Activated CD4-positive, alpha-beta T cell treated with anti-CD3 and anti-CD28 coated beads, Interleukin-10, Interleukin-2, amounts not matched to agents 100 ng/mL and 50 ng/mL, durations not matched to agents 16 hours and 8 hours (primary cell): ENCODE results near the gene HNRNPA2B1.
"Not testable (repeated sequence)": the region's sequence is repeated elsewhere in the genome, so short reads cannot be mapped to it uniquely, and the experiment has no call there.

ENCODE experiments used
- DNase-seq: peaks from one replicate; pipeline ENCODE4 v3.0.0-alpha.2; 2020

The HNRNPA2B1 gene

DNA sequence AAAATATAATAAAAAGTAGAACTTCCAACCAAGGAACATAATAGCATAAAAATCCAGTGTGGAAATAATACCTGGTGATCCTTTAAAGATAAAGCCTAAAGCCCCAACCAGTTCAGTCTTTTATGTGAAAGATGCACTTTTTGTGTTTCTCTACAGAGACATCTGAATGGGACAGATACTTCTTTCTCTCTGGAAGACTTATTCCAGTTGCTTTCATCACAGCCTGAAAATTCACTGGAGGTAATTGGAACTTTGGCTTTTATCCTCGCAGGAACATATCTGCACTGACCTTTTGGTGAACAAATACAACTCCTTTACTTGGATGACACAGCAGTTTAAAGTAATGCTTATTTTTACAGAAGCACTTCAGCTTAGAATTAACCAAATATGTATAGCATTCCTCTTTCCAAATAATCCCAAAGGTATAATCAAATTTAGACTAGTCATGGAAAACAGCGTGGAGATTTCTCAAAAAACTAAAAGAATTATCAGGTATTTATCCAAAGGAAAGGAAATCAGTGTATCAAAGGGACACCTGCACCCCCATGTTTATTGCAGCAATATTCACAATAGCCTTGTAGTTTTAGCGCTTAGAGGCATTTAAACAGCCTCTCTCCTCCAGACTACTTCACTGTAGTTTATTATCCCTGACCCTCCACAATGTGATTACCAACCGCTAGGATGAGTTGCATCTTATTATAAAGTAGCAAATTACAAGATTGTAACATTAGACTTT, 16.8 kb downstream of the HNRNPA2B1 start:
- DNase-seq: no peak

DNA sequence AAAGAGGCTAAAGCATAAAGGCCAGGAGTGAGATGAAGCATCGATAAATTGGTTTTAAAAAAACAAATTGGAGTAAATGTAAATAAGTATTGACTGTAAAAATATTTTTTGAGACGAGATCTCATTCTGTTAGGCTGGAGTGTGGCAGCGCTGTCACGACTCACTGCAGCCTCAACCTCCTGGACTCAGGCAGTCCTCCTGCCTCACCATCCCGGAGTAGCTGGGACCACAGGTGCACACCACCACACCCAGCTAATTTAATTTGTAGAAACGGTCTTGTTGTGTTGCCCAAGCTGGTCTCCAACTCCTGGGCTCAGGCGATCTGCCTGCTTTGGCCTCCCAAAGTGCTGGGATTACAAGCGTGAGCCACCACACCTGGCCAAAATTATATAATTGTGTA, 17.8 kb downstream of the HNRNPA2B1 start:
- DNase-seq: no peak

DNA sequence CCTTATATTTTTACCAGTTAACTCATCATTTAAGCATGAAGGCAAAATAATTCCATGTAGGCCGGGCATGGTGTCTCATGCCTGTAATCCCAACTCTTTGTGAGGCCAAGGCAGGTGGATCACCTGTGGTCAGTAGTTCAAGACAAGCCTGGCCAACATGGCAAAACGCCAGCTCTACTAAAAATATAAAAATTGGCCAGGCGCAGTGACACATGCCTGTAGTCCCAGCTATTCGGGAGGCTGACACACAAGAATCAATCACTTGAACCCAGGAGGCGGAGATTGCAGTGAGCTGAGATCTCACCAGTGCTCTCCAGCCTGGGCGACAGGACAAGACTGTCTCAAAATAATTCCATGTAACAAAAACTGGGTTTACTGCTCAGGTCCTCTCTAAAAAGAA, 18.3 kb downstream of the HNRNPA2B1 start:
- DNase-seq: no peak

DNA sequence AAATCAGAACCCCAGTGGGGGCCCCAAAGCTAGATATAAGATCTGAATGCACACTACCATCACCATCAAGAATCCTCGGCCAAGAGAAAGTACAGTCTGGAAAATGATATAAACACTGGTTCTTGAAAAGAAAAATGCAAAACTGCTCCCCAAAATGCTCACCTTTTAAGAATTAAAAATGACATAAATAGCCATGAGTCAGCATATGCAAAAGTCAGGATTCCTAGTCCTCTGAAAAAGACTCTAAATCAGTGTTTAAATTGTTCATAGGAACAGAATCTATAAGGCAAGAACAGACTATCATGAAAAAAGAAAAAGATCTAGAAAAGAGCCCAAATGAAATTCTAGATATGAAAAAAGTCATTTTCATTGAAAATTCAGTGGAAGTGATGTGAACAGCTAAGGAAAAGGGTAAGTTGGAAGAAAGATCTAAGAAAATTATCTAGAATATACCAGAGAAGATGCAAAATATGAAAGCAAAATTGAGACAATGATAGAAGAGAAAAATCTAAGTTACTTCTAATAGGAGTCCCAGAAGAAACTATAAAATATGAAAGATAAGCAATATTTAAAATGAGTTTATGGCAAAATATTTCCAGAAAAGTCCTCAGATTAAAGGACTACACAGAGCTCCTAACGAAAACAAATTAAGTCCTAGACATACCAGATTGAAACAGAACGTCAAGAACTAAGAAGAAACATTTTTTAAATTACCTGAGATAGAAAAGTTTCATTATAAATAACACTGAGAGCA, 18.9 kb downstream of the HNRNPA2B1 start:
- DNase-seq: no peak

DNA sequence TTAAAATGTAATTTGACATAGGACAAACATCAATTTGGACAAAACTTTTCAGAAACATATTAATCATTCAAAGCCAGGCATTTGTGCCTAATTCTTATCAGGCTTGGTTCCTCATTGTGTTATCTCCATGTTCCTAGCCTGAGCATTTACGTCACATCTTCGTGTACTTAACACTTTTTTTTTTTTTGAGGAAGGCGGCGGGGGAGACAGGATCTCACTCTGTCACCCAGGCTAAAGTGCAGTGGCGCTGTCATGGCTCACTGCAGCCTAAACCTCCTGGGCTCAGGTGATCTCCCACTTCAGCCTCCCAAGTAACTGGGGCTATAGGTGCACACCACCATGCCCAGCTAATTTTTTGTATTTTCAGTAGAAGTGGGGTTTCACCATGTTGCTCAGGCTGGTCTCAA, 19.8 kb downstream of the HNRNPA2B1 start:
- DNase-seq: no peak

DNA sequence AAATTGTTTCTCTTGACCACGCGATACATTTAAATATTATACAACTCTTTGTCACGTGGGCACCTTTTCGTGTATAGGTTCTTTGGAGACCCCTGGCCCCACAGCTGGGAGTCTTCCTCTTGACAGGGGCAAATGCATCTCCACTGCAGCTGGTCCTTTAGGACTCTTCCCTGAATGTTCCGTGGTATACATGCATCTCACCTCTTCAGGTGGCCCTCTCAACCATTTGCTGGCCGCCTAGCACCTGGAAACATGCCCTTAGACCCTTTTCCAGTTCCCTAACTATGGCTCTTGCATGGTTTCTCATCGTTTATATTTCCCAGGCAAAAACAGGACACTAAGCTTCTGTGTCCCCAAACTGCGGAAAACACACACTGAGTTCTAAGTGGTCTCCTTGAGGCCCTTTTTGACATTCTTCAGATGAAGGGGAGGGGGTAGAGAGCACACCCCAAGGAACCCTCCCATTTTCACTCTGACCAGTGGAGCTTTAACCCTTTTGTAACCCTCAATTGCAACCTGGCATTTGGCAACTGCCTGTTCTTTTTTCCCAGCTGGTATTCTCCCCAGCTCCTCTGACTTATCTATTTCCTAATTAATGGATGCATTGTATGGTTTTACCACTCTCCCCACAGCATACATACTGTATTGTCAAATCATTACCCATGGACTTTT, 20.6 kb downstream of the HNRNPA2B1 start:
- no peak for DNase-seq

DNA sequence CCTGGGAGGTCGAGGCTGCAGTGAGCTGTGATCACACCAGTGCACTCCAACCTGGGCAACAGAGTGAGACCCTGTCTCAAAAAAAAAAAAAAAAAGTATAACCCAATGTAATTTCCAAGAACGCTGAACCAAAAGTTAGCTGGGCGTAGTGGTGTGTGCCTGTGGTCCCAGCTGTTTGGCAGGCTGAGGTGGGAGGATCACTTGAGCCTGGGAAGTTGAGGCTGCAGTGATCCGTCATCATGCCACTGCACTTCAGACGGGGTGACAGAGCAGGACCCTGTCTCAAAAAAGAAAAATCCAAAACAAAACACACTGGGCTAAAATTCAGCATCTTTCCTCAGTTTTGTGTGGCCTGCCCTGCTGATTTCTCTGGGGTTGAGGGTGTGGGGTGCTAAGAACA, 21.1 kb downstream of the HNRNPA2B1 start:
- DNase-seq: no peak

DNA sequence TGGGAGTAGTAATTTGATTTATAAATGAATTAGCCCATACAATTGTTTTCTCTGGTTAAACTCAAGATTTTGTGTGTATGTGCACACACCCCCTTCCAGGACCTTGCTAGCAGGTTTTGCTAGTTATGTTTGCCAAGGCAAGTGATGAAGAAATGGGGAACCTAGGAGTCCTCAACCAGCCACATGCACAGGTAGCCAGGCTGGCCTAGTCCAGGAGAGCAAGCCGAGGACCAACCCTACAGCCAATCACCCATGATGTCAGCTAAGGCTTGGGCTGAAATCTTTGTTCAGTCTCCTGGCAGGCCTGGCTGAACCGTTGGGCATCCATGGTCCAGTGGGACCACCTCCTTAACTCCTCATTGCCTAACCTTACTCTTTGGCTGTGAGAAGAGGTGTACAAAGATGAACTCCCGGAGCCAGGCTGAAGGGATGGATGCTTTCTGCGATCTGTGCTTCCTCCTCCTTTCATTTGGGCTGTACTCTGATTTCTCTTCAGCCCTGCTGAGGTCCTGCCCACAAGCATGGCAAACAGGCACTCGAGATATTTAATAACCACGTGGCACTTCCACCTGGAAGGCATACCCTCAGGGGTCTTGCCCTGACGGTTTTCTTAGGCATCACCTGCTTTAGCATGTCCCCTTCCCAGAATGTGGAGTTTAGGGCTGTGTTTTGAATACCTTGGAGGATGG, 22.1 kb downstream of the HNRNPA2B1 start:
- no peak for DNase-seq

DNA sequence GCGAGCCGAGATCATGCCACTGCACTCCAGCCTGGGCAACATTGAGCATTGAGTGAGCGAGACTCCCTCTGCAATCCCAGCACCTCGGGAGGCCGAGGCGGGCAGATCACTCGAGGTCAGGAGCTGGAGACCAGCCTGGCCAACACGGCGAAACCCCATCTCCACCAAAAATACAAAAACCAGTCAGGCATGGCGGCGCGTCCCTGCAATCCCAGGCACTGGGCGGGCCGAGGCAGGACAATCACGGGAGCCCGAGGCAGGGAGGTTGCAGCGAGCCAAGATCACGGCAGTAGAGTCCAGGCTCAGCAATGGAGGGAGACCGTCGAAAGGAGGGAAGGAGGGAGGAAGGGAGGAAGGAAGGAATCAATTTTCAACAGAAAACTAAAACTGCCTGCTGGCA, 23.3 kb downstream of the HNRNPA2B1 start:
- DNase-seq: not testable (repeated sequence)

DNA sequence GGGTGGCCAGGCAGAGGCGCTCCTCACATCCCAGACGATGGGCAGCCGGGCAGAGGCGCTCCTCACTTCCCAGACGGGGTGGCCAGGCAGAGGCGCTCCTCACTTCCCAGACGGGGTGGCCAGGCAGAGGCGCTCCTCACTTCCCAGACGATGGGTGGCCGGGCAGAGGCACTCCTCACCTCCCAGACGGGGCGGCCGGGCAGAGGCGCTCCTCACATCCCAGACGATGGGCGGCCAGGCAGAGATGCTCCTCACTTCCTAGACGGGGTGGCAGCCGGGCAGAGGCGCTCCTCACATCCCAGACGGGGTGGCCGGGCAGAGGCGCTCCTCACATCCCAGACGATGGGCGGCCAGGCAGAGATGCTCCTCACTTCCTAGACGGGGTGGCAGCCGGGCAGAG, 23.9 kb downstream of the HNRNPA2B1 start:
- DNase-seq: not testable (repeated sequence)

DNA sequence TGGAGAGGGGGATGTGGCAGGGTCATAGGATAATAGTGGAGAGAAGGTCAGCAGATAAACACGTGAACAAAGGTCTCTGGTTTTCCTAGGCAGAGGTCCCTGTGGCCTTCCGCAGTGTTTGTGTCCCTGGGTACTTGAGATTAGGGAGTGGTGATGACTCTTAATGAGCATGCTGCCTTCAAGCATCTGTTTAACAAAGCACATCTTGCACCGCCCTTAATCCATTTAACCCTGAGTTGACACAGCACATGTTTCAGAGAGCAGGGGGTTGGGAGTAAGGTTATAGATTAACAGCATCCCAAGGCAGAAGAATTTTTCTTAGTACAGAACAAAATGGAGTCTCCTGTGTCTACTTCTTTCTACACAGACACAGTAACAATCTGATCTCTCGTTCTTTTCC, 24.6 kb downstream of the HNRNPA2B1 start:
- not testable (repeated sequence) for DNase-seq

DNA sequence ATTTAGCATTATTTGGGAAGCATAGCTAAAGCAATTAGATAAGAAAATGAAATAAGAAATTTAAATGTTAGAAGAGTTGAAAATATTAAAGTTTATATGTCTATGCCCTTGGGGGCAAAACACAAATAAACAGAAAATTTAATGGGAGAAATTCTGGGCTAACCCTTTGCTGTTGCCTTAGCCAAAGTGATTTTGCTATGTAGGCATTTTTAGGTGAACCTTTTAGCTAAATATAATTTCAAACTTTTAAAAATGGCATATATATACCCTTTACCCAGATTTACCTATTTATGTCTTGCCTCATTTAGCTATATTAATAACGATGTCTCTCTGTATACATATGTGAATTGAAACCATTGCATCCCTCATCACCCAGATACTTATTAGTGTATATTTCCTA, 28.5 kb downstream of the HNRNPA2B1 start:
- no peak for DNase-seq

DNA sequence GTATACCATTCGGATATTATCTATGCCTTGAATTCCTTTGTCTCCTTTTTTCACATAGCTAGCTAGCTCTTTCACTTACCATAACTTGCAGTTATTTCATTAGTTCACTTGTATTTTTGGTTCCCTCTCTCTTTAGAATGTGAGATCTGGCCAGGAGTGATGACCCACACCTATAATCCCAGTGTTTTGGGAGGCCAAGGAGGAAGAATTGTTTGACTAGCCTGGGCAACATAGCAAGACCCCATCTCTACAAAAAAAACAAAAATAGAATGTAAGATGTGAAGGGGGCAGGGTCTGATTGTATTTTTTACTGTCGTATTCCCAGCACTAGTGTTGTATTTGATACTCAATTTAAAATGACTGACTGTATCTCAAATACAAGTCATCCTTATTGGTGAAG, 28.9 kb downstream of the HNRNPA2B1 start:
- no peak for DNase-seq

DNA sequence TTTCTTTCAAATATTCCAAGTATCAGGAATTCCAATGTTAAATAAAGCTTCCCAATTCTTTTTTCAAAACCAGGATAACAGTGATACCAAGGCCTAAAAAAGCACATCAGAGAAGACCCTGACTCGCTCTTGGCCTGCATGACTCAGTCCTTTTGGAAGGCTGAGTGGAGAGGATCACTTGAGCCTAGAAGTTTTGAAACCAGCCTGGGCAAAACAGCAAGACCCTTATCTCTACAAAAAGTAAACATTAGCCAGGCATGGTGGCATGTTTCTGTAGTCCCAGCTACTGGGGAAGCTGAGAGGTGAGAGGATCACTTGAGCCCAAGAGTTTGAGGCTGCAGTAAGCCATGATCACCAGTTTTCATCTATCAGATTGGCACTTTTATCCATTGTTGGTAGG, 29.9 kb downstream of the HNRNPA2B1 start:
- DNase-seq: no peak

DNA sequence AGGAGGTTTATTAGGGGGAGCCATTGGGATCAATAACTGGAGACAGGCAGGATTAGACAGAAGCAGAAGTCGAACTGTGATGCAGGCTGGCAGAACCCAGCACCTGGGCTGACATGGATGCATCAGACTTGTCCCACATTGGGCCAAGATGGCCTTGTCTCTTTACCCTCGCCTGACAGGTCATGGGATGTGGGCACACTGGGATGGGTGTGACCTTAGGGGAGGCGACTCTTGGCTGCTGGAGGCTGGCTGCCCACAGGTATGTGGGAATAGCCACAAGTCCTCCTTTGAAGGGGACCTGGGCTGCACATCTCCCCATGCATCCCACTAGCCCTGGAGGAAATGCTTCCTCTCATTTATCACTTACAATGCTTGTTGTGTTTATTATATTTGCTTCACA, 31.3 kb downstream of the HNRNPA2B1 start:
- no peak for DNase-seq

DNA sequence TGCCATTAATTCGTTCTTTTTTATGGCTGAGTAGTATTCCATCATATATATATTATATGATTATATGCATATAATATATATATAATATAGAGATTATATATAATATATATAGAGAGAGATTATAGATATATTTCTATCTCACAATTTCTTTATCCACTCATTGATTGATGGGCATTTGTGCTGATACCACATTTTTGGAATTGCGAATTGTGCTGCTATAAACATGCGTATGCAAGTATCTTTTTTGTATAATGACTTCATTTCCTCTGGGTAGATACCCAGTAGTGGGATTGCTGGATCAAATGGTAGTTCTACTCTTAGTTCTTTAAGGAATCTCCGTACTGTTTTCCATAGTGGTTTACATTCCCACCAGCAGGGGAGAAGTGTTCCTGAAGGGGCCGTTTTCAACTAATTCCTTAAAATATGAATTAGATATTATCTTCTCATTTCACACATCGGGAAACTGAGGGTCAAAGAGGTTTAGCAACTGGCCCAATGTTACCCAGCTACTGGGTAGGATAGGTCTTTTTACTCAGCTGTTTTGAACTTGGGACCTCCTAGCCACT, 32.0 kb downstream of the HNRNPA2B1 start:
- no peak for DNase-seq

DNA sequence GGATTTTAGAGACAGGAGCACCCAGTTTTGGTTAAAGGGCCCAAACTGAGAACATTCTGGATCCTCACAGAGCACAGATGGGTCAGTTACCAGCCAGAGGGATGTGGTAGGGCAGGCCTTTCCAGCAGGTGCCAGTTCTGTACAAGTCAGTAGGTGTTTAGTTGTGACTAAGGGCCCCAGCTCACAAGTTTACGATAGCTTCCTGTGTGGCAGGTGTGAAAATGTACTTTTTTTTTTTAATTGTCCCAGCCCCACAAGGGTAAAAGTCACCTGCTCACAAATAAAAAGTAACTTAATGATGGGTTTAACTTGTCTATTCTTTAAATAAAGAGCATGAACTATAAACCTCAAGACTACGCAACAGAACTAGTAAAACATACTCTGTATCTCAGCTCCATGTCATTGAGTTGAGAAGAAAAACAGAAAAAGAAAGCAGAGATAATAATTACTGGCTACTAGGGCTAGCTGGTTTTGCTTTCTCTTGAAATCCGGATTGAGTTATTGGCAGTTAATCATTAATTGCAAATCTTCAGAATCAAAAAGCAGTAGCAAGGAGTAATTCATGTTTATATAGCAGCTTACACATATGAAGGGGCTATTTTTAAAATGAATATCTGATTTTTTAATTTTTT, 33.1 kb downstream of the HNRNPA2B1 start:
- DNase-seq: peak; percentile 65

DNA sequence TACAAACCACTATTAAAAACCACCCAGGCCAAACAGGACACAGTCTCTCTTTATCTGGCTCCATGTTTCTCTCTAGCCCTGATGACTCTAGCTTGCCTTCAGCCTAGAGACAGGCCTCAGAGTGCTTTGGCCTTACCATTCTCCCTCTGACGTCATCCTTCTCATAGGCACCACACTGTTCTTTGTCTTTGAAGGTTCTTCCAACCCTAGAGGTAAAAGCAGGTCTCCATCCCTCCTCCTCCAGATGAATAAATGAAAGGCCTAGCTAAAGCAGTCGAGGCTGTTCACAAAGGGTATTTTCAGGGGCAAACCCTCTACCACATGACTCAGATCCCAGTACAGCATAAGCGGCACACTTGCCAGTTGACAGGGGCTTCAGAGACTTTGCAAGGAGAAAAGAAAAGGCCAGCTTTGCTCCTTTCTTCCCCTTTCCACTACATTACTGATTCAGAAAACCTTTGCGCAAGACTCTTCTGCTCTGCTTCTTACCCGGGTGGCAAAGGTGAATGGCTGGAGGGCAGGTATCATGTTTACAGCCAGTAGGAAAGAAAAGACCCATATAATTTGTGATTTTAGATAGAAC, 33.8 kb downstream of the HNRNPA2B1 start:
- no peak for DNase-seq

DNA sequence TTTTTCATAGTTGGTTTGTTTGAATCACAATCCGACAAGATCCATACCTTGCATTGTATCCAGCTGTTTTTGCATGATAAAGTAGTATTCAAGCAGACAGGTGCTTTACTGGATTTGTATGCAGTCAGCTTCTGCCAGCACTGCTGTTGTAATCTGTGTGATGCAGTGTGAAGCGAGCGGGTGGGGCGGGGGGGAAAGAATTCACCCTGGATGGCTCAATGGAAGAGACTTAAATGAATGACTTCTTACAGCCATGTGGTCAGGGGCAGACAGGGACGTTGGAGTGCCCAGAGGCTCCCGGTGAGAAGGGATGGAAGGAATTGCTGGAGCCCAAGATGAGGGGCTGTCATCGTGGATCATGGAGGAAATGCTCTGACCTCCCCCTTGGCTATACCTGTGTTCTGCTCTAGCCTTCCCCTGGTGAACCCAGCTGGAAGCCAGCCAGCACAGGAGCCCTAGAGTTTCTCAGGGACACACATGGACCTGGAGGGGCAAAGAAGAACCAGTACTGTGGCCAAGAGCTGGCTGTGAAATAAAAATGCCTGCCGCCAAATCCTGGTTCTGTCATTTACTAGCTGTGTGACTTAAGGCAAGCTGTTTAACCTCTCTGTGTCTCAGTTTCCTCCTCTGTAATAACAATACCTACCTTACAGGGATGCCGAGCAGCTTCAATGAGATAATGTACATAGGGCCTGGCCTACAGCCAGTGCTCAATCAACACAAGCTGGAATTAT, 34.4 kb downstream of the HNRNPA2B1 start:
- DNase-seq: no peak

DNA sequence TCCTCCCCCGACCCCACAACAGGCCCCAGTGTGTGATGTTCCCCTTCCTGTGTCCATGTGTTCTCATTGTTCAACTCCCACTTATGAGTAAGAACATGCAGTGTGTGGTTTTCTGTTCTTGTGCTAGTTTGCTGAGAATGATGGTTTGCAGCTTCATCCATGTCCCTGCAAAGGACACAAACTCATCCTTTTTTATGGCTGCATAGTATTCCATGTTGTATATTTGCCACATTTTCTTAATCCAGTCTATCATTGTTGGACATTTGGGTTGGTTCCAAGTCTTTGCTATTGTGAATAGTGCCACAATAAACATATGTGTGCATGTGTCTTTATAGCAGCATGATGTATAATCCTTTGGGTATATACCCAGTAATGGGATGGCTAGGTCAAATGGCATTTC, 36.7 kb downstream of the HNRNPA2B1 start:
- not testable (repeated sequence) for DNase-seq

DNA sequence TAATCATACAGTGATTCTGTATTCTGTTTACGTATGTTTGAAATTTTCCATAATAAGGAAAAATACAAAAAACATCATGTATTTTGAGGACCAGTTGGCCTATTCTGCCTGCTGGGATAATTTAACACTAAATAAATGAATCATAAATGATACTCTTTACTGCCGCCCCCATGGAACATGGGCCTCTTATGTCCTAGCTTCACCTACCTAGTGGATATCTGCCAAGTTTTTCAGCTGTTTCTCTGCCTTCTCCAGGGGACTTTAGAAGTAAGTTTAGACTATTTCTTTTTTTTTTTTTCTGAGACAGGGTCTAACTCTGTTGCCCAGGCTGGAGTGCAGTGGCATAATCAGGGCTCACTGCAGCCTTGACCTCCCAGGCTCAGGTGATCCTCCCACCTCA, 38.1 kb downstream of the HNRNPA2B1 start:
- no peak for DNase-seq
